Gastroesophageal sphincter (tissue), 4 donors: ENCODE measurements around the gene CENPX. TPM values are rescaled to one million over a fixed set of nuclear protein-coding genes. Genes with fewer than 3 reads are reported as not detected.

Experiments
- ATAC-seq: fragments of 150-250 bp; one replicate; pipeline ENCODE4 v1.9.1; 2016; ENCODE audit warnings: mild to moderate bottlenecking, moderate library complexity
- H3K27ac ChIP-seq, 4 donors: fragments of 200-600 bp; sonication (generic) in 3 of 4; 1 replicate in 3 of 4; 2 replicates in 1 of 4; pipeline ENCODE4 v1.5.1; 2016 to 2019
- H3K27me3 ChIP-seq: fragments of 200-600 bp; sonication (generic); one replicate; pipeline ENCODE4 v1.5.1; 2019
- H3K36me3 ChIP-seq, 2 donors: fragments of 200-600 bp; sonication (generic); one replicate each; pipeline ENCODE4 v1.5.1; 2019; ENCODE audit warnings: control low read depth in 1 of 2
- H3K4me1 ChIP-seq, 3 donors: fragments of 200-600 bp; sonication (generic); 1 replicate in 2 of 3; 2 replicates in 1 of 3; pipeline ENCODE4 v1.5.1; 2016 to 2019; ENCODE audit warnings: control low read depth in 2 of 3
- H3K4me3 ChIP-seq, 2 donors: fragments of 200-600 bp; sonication (generic); one replicate each; pipeline ENCODE4 v1.5.1; 2019; ENCODE audit warnings: mild to moderate bottlenecking in 1 of 2, moderate library complexity in 1 of 2
- H3K9me3 ChIP-seq, 3 donors: fragments of 200-600 bp; sonication (generic); one replicate each; pipeline ENCODE4 v1.5.1; 2017 to 2019; ENCODE audit warnings: control low read depth in 2 of 3
- CTCF ChIP-seq, 4 experiments: fragments of 200-600 bp in 2 of 4; fragments of 450-650 bp in 2 of 4; sonication (generic) in 1 of 4; IDR thresholded peaks; one replicate each; pipeline ENCODE4 v1.5.1; 2017 to 2019; ENCODE audit warnings: antibody characterized with exemption in 4 of 4, mild to moderate bottlenecking in 2 of 4, moderate library complexity in 2 of 4
- EP300 ChIP-seq: sonication (generic); formaldehyde crosslinking; IDR thresholded peaks from one replicate; pipeline ENCODE4 v1.6.1; 2017; ENCODE audit warnings: antibody characterized with exemption, mild to moderate bottlenecking
- POLR2A ChIP-seq, 2 donors: fragments of 450-650 bp; IDR thresholded peaks; one replicate each; pipeline ENCODE4 v1.6.1; 2017; ENCODE audit warnings: antibody characterized with exemption in 2 of 2, mild to moderate bottlenecking in 2 of 2, moderate library complexity in 1 of 2
- POLR2AphosphoS5 ChIP-seq: sonication (generic); formaldehyde crosslinking; IDR thresholded peaks from one replicate; pipeline ENCODE4 v1.6.1; 2017; ENCODE audit warnings: antibody characterized with exemption
- WGBS, 2 donors: methylation state at CpG; one replicate each; pipeline ENCODE4 v1.1.5; 2018; ENCODE audit warnings: low coverage in 1 of 2; 5-methylcytosine and 5-hydroxymethylcytosine counted together
- total RNA-seq, 4 donors: library from RNA; depleted of rRNA; stranded (reverse); fragments of >200 nt; gene quantifications; one replicate each; pipeline ENCODE4 v1.1.0, GENCODE V29; 2016

Gene CENPX
- total RNA-seq, 4 donors from 2014 or later, result 65.3 to 110 (median 78.8) TPM

- 82 to 100% methylated on average over 2 to 4 of the region's 30 CpGs for WGBS, 2 donors
- H3K9me3 ChIP-seq, result no peaks in the 10 kb centered on the region
- peaks cover 0 to 18% (median 8%) of the 10 kb centered on the region in 3 donors for H3K4me1 ChIP-seq
- ATAC-seq, result no peak
- no peak for TF ChIP-seq POLR2AphosphoS5
- no peak for TF ChIP-seq EP300
- TF ChIP-seq CTCF (IDR thresholded peaks at IDR 0.05), result no peak
- TF ChIP-seq POLR2A (IDR thresholded peaks at IDR 0.05), result no peak
- H3K36me3 ChIP-seq, result peaks cover 0 to 50% of the 10 kb centered on the region in 2 donors
- H3K4me3 ChIP-seq, result no peak overlapping the region
- H3K27ac ChIP-seq, result no peak overlapping the region
- no peaks in the 10 kb centered on the region for H3K27me3 ChIP-seq
These were observed 25.8 kb downstream of the CENPX start for GRCh38 chr17:81996757-81997441.

- H3K36me3 ChIP-seq, result peaks cover 0 to 50% of the 10 kb centered on the region in 2 donors
- no peaks in the 10 kb centered on the region for H3K27me3 ChIP-seq
- no CpG with 5 or more reads among the region's 28 CpGs for WGBS, 2 donors
- H3K27ac ChIP-seq, result no peak overlapping the region
- no peak for ATAC-seq
- TF ChIP-seq EP300 (no peak), POLR2A (IDR thresholded peaks at IDR 0.05) (no peak), POLR2AphosphoS5 (no peak), CTCF (IDR thresholded peaks at IDR 0.05) (no peak)
- no peak overlapping the region for H3K4me3 ChIP-seq
- H3K9me3 ChIP-seq, result no peaks in the 10 kb centered on the region
- H3K4me1 ChIP-seq, result peaks cover 0 to 24% (median 13%) of the 10 kb centered on the region in 3 donors
These were observed 26.4 kb downstream of the CENPX start for GRCh38 chr17:81996232-81996756.

- Histone ChIP-seq H3K36me3 (peaks cover 0 to 50% of the 10 kb centered on the region in 2 donors), H3K4me1 (peaks cover 0 to 29% (median 16%) of the 10 kb centered on the region in 3 donors), H3K4me3 (no peak overlapping the region), H3K27ac (no peak overlapping the region), H3K27me3 (no peaks in the 10 kb centered on the region), H3K9me3 (no peaks in the 10 kb centered on the region)
- TF ChIP-seq POLR2AphosphoS5 (no peak), CTCF (IDR thresholded peaks at IDR 0.05) (no peak), POLR2A (IDR thresholded peaks at IDR 0.05) (no peak), EP300 (no peak)
- no CpG with 5 or more reads among the region's 29 CpGs for WGBS, 2 donors
- ATAC-seq, result no peak
These were observed 27.0 kb downstream of the CENPX start for GRCh38 chr17:81995463-81996231.

GRCh38 chr17:81994593-81995462 is 27.9 kb downstream of the CENPX start:
- 80% methylated on average over 1 of the region's 39 CpGs; no CpG with 5 or more reads in 1 of the 2 donors for WGBS, 2 donors
- H3K4me1 ChIP-seq, result peaks cover 0 to 29% (median 16%) of the 10 kb centered on the region in 3 donors

More at GRCh38 chr17:81994593-81995462, 27.9 kb downstream of the CENPX start:
- Histone ChIP-seq H3K4me3 (no peak overlapping the region), H3K27me3 (no peaks in the 10 kb centered on the region), H3K9me3 (no peaks in the 10 kb centered on the region), H3K36me3 (peaks cover 0 to 54% of the 10 kb centered on the region in 2 donors), H3K27ac (no peak overlapping the region)
- no peak for TF ChIP-seq POLR2A (IDR thresholded peaks at IDR 0.05)
- TF ChIP-seq CTCF (IDR thresholded peaks at IDR 0.05), result no peak
- no peak for TF ChIP-seq EP300
- TF ChIP-seq POLR2AphosphoS5, result no peak
- ATAC-seq, result no peak
